CD4-positive, CD25-positive, alpha-beta regulatory T cell (primary cell): Measurements from ENCODE around the gene KCNAB1. TPM values are rescaled to one million over a fixed set of nuclear protein-coding genes. Genes with fewer than 3 reads are reported as not detected.

ENCODE experiments used
- ATAC-seq, 2 donors: fragments of 150-1000 bp; cut with Tn5 transposase; one replicate each; pipeline ENCODE4 v1.10.0; 2021; ENCODE audit warnings: low read depth in 2 of 2, moderate number of reproducible peaks in 2 of 2, moderate library complexity in 1 of 2
- DNase-seq, 3 donors: peaks; one replicate each; pipeline versions ENCODE4 v3.0.0 to v3.0.0-alpha.2; 2012 to 2022; ENCODE audit warnings: mixed read lengths in 1 of 3
- H3K27ac ChIP-seq: one replicate; pipeline ENCODE4 v1.7.0; 2013; ENCODE audit warnings: mild to moderate bottlenecking, low read length; ENCODE audit not compliant: insufficient read depth, poor library complexity, severe bottlenecking
- H3K27me3 ChIP-seq: one replicate; pipeline ENCODE4 v1.7.0; 2013; ENCODE audit warnings: low read length; ENCODE audit not compliant: control insufficient read depth, insufficient read depth
- H3K36me3 ChIP-seq: one replicate; pipeline ENCODE4 v1.7.0; 2013; ENCODE audit warnings: mild to moderate bottlenecking, low read length, moderate library complexity; ENCODE audit not compliant: control insufficient read depth, insufficient read depth
- H3K4me1 ChIP-seq: 2 replicates; pipeline ENCODE4 v1.7.0; 2013; ENCODE audit warnings: mild to moderate bottlenecking, low read length; ENCODE audit not compliant: insufficient read depth, control insufficient read depth, poor library complexity, severe bottlenecking
- H3K4me3 ChIP-seq: one replicate; pipeline ENCODE4 v1.7.0; 2013; ENCODE audit warnings: low read depth, mild to moderate bottlenecking, low read length, moderate library complexity
- H3K9me3 ChIP-seq, 2 experiments: 1 replicate in 1 of 2; 2 replicates in 1 of 2; pipeline ENCODE4 v1.7.0; 2013; ENCODE audit warnings: low read length in 2 of 2, mild to moderate bottlenecking in 1 of 2, moderate library complexity in 1 of 2; ENCODE audit not compliant: control insufficient read depth in 2 of 2
- H3K27ac Mint-ChIP-seq, 3 donors: one replicate each; pipeline ENCODE4 v1.8.0; 2020 to 2022; ENCODE audit warnings: mild to moderate bottlenecking in 3 of 3, mixed read lengths in 3 of 3, moderate library complexity in 2 of 3
- H3K27me3 Mint-ChIP-seq: one replicate; pipeline ENCODE4 v1.8.0; 2022; ENCODE audit warnings: mild to moderate bottlenecking, mixed read lengths
- H3K36me3 Mint-ChIP-seq: one replicate; pipeline ENCODE4 v1.8.0; 2020; ENCODE audit warnings: mixed read lengths
- H3K4me1 Mint-ChIP-seq, 4 donors: one replicate each; pipeline ENCODE4 v1.8.0; 2020 to 2022; ENCODE audit warnings: mixed read lengths in 4 of 4, mild to moderate bottlenecking in 1 of 4
- H3K4me3 Mint-ChIP-seq, 4 donors: one replicate each; pipeline ENCODE4 v1.8.0; 2020 to 2022; ENCODE audit warnings: mild to moderate bottlenecking in 4 of 4, mixed read lengths in 4 of 4, moderate library complexity in 3 of 4
- H3K9me3 Mint-ChIP-seq, 7 donors: one replicate each; pipeline ENCODE4 v1.8.0; 2020 to 2022; ENCODE audit warnings: mixed read lengths in 7 of 7, mild to moderate bottlenecking in 3 of 7, moderate library complexity in 2 of 7
- polyA plus RNA-seq, 4 donors: library from polyadenylated mRNA; unstranded; fragments of 300-500 nt; fragmentation: Illumina TruSeq; gene quantifications; one replicate each; pipeline ENCODE4 v1.2.3, GENCODE V29; 2021
- total RNA-seq: library from RNA; stranded (reverse); gene quantifications from one replicate; pipeline ENCODE4 v1.2.3, GENCODE V29; 2022

The KCNAB1 gene
- total and polyA plus RNA-seq, 5 donors from 2014 or later: 0.08 to 0.26 (median 0.17) TPM

- Histone ChIP-seq H3K27me3 (peaks cover 5% of the 10 kb centered on the region), H3K4me1 (no peaks in the 10 kb centered on the region), H3K36me3 (no peaks in the 10 kb centered on the region), H3K9me3 (no peaks in the 10 kb centered on the region), H3K27ac (no peak overlapping the region), H3K4me3 (no peak overlapping the region)
- ATAC-seq (no peak), DNase-seq (no peak)
- H3K9me3 Mint-ChIP-seq: peaks cover 0 to 2% (median 0%) of the 10 kb centered on the region in 7 donors
- peaks cover 20% of the 10 kb centered on the region for H3K27me3 Mint-ChIP-seq
- no peak overlapping the region for H3K27ac Mint-ChIP-seq
- H3K4me1 Mint-ChIP-seq: no peaks in the 10 kb centered on the region
- no peaks in the 10 kb centered on the region for H3K36me3 Mint-ChIP-seq
- no peak overlapping the region for H3K4me3 Mint-ChIP-seq
These were observed 258.9 kb downstream of the KCNAB1 start for GRCh38 chr3:156379327-156379726.

GRCh38 chr3:156381253-156381652 lies 260.9 kb downstream of the KCNAB1 start:
- Mint-ChIP-seq H3K4me1 (no peaks in the 10 kb centered on the region), H3K36me3 (no peaks in the 10 kb centered on the region)

GRCh38 chr3:156382458-156383346 lies 262.3 kb downstream of the KCNAB1 start:
- H3K27me3 Mint-ChIP-seq: peaks cover 10% of the 10 kb centered on the region
- H3K9me3 Mint-ChIP-seq: no peaks in the 10 kb centered on the region
- ATAC-seq (no peak), DNase-seq (peak in 1 of 3 donors; percentile 21)
- H3K27me3 ChIP-seq: peaks cover 7% of the 10 kb centered on the region
- H3K4me3 ChIP-seq: no peak overlapping the region
- no peaks in the 10 kb centered on the region for H3K36me3 ChIP-seq
- no peaks in the 10 kb centered on the region for H3K4me1 ChIP-seq
- no peaks in the 10 kb centered on the region for H3K4me1 Mint-ChIP-seq
- H3K4me3 Mint-ChIP-seq: no peak overlapping the region
- peak overlapping the region in 1 of 3 donors; percentile 82 for H3K27ac Mint-ChIP-seq
- H3K27ac ChIP-seq: no peak overlapping the region
- no peaks in the 10 kb centered on the region for H3K36me3 Mint-ChIP-seq
- no peaks in the 10 kb centered on the region for H3K9me3 ChIP-seq

More at GRCh38 chr3:156381253-156381652, 260.9 kb downstream of the KCNAB1 start:
- H3K4me3 Mint-ChIP-seq: no peak overlapping the region
- no peaks in the 10 kb centered on the region for H3K9me3 ChIP-seq
- H3K4me3 ChIP-seq: no peak overlapping the region
- H3K27ac Mint-ChIP-seq: no peak overlapping the region
- H3K27me3 Mint-ChIP-seq: peaks cover 17% of the 10 kb centered on the region
- DNase-seq: no peak
- no peaks in the 10 kb centered on the region for H3K9me3 Mint-ChIP-seq
- peaks cover 5% of the 10 kb centered on the region for H3K27me3 ChIP-seq
- no peak for ATAC-seq
- no peaks in the 10 kb centered on the region for H3K4me1 ChIP-seq
- no peaks in the 10 kb centered on the region for H3K36me3 ChIP-seq
- no peak overlapping the region for H3K27ac ChIP-seq

GRCh38 chr3:156383441-156384025 lies 263.2 kb downstream of the KCNAB1 start:
- H3K27me3 Mint-ChIP-seq: peaks cover 12% of the 10 kb centered on the region
- DNase-seq (no peak), ATAC-seq (no peak)
- Histone ChIP-seq H3K36me3 (no peaks in the 10 kb centered on the region), H3K27ac (no peak overlapping the region), H3K4me3 (no peak overlapping the region), H3K4me1 (no peaks in the 10 kb centered on the region), H3K27me3 (peaks cover 7% of the 10 kb centered on the region), H3K9me3 (no peaks in the 10 kb centered on the region)
- no peaks in the 10 kb centered on the region for H3K9me3 Mint-ChIP-seq
- no peaks in the 10 kb centered on the region for H3K36me3 Mint-ChIP-seq
- H3K27ac Mint-ChIP-seq: no peak overlapping the region
- no peaks in the 10 kb centered on the region for H3K4me1 Mint-ChIP-seq
- no peak overlapping the region for H3K4me3 Mint-ChIP-seq

- no peaks in the 10 kb centered on the region for H3K9me3 ChIP-seq
- Mint-ChIP-seq H3K4me3 (no peak overlapping the region), H3K4me1 (no peaks in the 10 kb centered on the region), H3K27ac (no peak overlapping the region), H3K27me3 (peaks cover 18% of the 10 kb centered on the region), H3K9me3 (peaks cover 0 to 1% (median 0%) of the 10 kb centered on the region in 7 donors), H3K36me3 (no peaks in the 10 kb centered on the region)
- no peak for ATAC-seq
- H3K4me1 ChIP-seq: no peaks in the 10 kb centered on the region
- no peak overlapping the region for H3K4me3 ChIP-seq
- H3K36me3 ChIP-seq: no peaks in the 10 kb centered on the region
- H3K27me3 ChIP-seq: peaks cover 6% of the 10 kb centered on the region
- no peak for DNase-seq
- no peak overlapping the region for H3K27ac ChIP-seq
These were observed 268.4 kb downstream of the KCNAB1 start for GRCh38 chr3:156388497-156389448.

- no peak overlapping the region for H3K27ac Mint-ChIP-seq
- H3K27ac ChIP-seq: no peak overlapping the region
- H3K9me3 ChIP-seq: no peaks in the 10 kb centered on the region
- peaks cover 18% of the 10 kb centered on the region for H3K27me3 Mint-ChIP-seq
- H3K27me3 ChIP-seq: peaks cover 6% of the 10 kb centered on the region
- no peaks in the 10 kb centered on the region for H3K36me3 Mint-ChIP-seq
- peaks cover 0 to 1% (median 0%) of the 10 kb centered on the region in 7 donors for H3K9me3 Mint-ChIP-seq
- no peak for ATAC-seq
- no peaks in the 10 kb centered on the region for H3K4me1 Mint-ChIP-seq
- H3K36me3 ChIP-seq: no peaks in the 10 kb centered on the region
- DNase-seq: no peak
- no peaks in the 10 kb centered on the region for H3K4me1 ChIP-seq
- H3K4me3 Mint-ChIP-seq: no peak overlapping the region
- no peak overlapping the region for H3K4me3 ChIP-seq
These were observed 269.1 kb downstream of the KCNAB1 start for GRCh38 chr3:156389449-156389950.

- H3K9me3 Mint-ChIP-seq: peaks cover 0 to 1% (median 0%) of the 10 kb centered on the region in 7 donors
- peaks cover 22% of the 10 kb centered on the region for H3K27me3 Mint-ChIP-seq
- H3K27me3 ChIP-seq: peaks cover 6% of the 10 kb centered on the region
- H3K27ac Mint-ChIP-seq: no peak overlapping the region
- no peaks in the 10 kb centered on the region for H3K36me3 Mint-ChIP-seq
- DNase-seq: no peak
- H3K4me3 ChIP-seq: no peak overlapping the region
- H3K4me1 ChIP-seq: no peaks in the 10 kb centered on the region
- H3K36me3 ChIP-seq: no peaks in the 10 kb centered on the region
- H3K4me3 Mint-ChIP-seq: no peak overlapping the region
- H3K27ac ChIP-seq: no peak overlapping the region
- ATAC-seq: no peak
- H3K4me1 Mint-ChIP-seq: no peaks in the 10 kb centered on the region
- H3K9me3 ChIP-seq: no peaks in the 10 kb centered on the region
These were observed 270.5 kb downstream of the KCNAB1 start for GRCh38 chr3:156390846-156391245.
